Glutamatergic neuron (in vitro differentiated cells): ENCODE data around the gene CNOT1. TPM values are rescaled to one million over a fixed set of nuclear protein-coding genes. Genes with fewer than 3 reads are reported as not detected.

Experiments
- DNase-seq: peaks from one replicate; pipeline ENCODE4 v3.0.0; 2022
- H3K27ac Mint-ChIP-seq: one replicate; pipeline ENCODE4 v1.8.0; 2020; ENCODE audit warnings: mild to moderate bottlenecking, mixed read lengths, inconsistent platforms; ENCODE audit not compliant: unreplicated experiment
- H3K27me3 Mint-ChIP-seq: one replicate; pipeline ENCODE4 v1.8.0; 2020; ENCODE audit warnings: mild to moderate bottlenecking, moderate library complexity, mixed read lengths, inconsistent platforms; ENCODE audit not compliant: unreplicated experiment
- H3K36me3 Mint-ChIP-seq: one replicate; pipeline ENCODE4 v1.8.0; 2020; ENCODE audit warnings: mild to moderate bottlenecking, mixed read lengths, inconsistent platforms; ENCODE audit not compliant: unreplicated experiment
- H3K4me1 Mint-ChIP-seq: one replicate; pipeline ENCODE4 v1.8.0; 2020; ENCODE audit warnings: mild to moderate bottlenecking, low read depth, mixed read lengths, inconsistent platforms; ENCODE audit not compliant: unreplicated experiment
- H3K4me3 Mint-ChIP-seq: one replicate; pipeline ENCODE4 v1.8.0; 2020; ENCODE audit warnings: mild to moderate bottlenecking, mixed read lengths, inconsistent platforms; ENCODE audit not compliant: unreplicated experiment
- H3K9me3 Mint-ChIP-seq: one replicate; pipeline ENCODE4 v1.8.0; 2020; ENCODE audit warnings: mild to moderate bottlenecking, moderate library complexity, mixed read lengths, inconsistent platforms; ENCODE audit not compliant: unreplicated experiment
- CTCF ChIP-seq: fragments of 200-600 bp; sonication (generic); IDR thresholded peaks from one replicate; pipeline ENCODE4 v1.5.0; 2021; ENCODE audit not compliant: partially characterized antibody, unreplicated experiment
- total RNA-seq: library from RNA; stranded (reverse); fragmentation: NEBNext Ultra II Directional; extraction: Animal tissue kit (Norgen Biotek cat#: 25700); gene quantifications from one replicate; pipeline ENCODE4 v1.2.1, GENCODE V29; 2021; ENCODE audit not compliant: unreplicated experiment

The CNOT1 gene
- total RNA-seq, 1 donor from 2014 or later = 165 TPM

DNA sequence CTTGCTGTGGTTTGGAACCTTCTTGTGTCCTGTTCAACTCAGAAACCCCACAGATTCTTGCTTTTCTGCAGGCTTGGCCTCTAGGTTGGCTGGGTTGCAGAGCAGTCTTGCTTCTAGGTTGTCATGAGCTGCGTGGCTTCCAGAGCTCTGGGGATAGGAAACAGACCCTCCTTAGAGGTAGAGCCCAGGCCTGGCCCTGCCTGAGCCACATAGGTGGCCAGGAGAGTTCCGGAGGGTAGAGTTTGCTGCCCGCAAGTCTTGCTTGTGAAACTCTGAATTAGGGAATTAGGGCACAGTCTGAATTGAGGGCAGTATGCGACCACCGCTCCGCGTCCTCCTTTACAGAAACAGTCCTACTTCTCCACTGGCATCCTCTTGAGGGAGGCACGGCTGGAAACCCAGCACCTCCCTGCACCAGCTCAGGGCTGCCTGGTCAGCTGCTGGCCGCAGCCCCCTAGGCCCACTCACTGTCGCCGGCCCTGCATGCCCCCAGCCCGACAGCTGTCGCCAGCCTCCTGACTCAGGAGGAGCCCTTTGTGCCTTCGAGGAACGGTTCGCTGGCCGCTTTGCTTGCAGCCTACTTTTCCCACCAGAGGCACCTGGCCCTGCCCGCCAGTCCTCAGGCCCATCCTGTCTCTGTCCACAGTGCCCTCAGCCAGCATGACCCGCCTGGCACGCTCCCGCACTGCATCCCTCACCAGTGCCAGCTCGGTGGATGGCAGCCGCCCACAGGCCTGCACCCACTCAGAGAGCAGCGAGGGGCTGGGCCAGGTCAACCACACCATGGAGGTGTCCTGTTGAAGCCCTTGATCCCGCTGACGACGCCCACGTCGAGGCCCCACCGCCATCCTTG is 118.6 kb downstream of the CNOT1 start:
- Mint-ChIP-seq H3K27me3 (peaks cover 16% of the 10 kb centered on the region), H3K9me3 (peaks cover 15% of the 10 kb centered on the region), H3K4me1 (peaks cover 8% of the 10 kb centered on the region), H3K27ac (peak overlapping the region; percentile 55), H3K4me3 (no peak overlapping the region), H3K36me3 (no peaks in the 10 kb centered on the region)
- DNase-seq = no peak
- TF ChIP-seq CTCF = no peak

DNA sequence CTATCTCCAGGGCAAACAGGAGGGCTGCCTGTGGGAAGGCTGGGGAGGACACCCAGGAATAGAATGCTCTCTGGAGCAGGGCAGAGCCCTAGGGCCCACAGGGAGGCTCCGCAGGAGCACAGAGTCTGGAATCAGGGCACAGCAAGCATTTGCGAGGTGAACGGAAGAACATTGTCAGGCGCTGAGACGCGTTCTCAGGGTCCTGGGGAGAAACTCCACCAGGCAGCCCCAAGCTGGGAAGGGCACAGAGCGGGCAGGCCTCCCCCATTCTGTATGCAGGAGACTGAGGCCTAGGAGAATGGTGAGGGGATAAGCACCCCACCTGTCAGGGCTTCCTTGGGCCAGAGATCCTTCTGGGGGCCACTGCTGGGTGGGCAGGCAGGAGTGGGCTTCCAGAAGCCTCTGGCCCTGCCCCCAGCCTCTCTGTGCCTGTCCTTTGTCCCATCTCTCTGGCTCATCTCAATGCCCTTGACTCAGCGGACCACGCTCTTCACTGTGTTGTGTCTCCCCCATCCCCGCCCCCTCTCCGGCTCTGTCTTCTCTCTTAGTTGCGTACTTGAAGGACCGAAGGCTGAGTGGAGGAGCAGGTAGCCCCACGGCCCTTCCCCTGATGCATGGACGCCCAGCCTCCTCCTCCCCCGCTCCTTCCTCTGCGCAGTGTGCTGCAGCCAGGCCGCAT is 119.4 kb downstream of the CNOT1 start:
- no peaks in the 10 kb centered on the region for H3K36me3 Mint-ChIP-seq
- no peak for TF ChIP-seq CTCF
- DNase-seq = no peak
- peaks cover 10% of the 10 kb centered on the region for H3K4me1 Mint-ChIP-seq
- peaks cover 17% of the 10 kb centered on the region for H3K9me3 Mint-ChIP-seq
- no peak overlapping the region for H3K4me3 Mint-ChIP-seq
- H3K27ac Mint-ChIP-seq = peak overlapping the region; percentile 84
- peaks cover 19% of the 10 kb centered on the region for H3K27me3 Mint-ChIP-seq

DNA sequence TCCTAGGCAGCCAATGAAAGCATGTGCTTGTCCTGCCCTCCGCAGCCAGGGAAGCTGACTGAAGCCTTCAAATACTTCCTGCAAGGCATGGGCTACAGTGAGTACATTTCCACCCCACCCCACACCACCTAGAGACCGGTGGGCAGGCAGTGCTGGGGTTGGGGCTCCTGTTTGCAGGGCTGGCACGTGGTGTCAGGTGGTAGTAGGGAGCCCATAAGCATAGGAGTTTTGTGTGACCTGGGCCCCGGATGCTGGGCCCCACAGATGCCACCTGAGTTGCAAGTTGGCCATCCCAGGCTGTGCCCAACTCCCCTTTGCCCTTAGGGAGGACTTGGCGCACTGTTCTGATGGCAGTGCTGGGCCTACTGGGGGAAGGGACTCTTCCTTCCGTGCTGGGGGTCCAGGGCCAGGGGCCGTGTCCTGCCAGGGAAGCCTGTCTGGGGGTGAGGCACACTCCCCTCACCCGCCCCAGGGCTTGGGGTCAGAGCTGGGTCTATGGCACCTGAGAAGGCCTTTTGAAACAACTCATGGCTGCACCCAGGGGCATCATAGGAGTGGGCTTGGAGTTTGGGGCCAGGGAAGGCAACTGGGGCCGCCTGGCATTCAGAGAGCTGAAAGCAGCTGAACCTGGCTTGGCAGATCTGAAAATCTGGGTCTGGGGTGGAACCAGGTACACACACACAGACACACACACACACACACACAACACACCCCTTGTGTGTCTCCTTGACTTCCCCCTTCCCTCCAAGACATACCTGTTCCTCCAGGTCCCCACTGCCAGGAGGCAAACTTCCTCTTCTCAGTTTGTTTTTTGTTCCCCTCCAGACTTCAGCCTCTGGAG is 120.2 kb downstream of the CNOT1 start:
- no peak for DNase-seq
- Mint-ChIP-seq H3K27me3 (peaks cover 15% of the 10 kb centered on the region), H3K4me3 (no peak overlapping the region), H3K36me3 (no peaks in the 10 kb centered on the region), H3K9me3 (peaks cover 12% of the 10 kb centered on the region), H3K4me1 (peaks cover 10% of the 10 kb centered on the region), H3K27ac (peak overlapping the region; percentile 84)
- no peak for TF ChIP-seq CTCF

- peaks cover 15% of the 10 kb centered on the region for H3K27me3 Mint-ChIP-seq
- no peak for DNase-seq
Measured at GRCh38 chr16:58508671-58509251, 120.9 kb downstream of the CNOT1 start.

More at GRCh38 chr16:58508671-58509251, 120.9 kb downstream of the CNOT1 start:
- Mint-ChIP-seq H3K4me3 (no peak overlapping the region), H3K4me1 (peaks cover 10% of the 10 kb centered on the region), H3K27ac (no peak overlapping the region), H3K36me3 (no peaks in the 10 kb centered on the region), H3K9me3 (peaks cover 12% of the 10 kb centered on the region)
- no peak for TF ChIP-seq CTCF
